ENCODE measurements around the gene PAX8.

PAX8 gene

GRCh38 chr2:113214141-113214540, 64.6 kb downstream of the PAX8 start:
- H3K4me3 ChIP-seq (replicated peaks; ENCODE audit: insufficient read depth, low read length), result no peak overlapping the region
- TF ChIP-seq SPI1 (IDR thresholded peaks at IDR 0.05; ENCODE audit: borderline replicate concordance, low read depth), result no peak
- no peaks in the 10 kb centered on the region for H3K27me3 ChIP-seq (ENCODE audit: insufficient read depth, poor library complexity, severe bottlenecking)
- no peak for DNase-seq (ENCODE audit: low read depth in 1 of 2, low spot score in 1 of 2)
- no peak overlapping the region for H3K27ac ChIP-seq (replicated peaks)

GRCh38 chr2:113213061-113213930, 65.4 kb downstream of the PAX8 start:
- no peak for TF ChIP-seq SPI1 (IDR thresholded peaks at IDR 0.05; ENCODE audit: borderline replicate concordance, low read depth)
- no peak for TF ChIP-seq GABPA (IDR thresholded peaks at IDR 0.05; ENCODE audit: low read depth)
- TF ChIP-seq, protein P1, sequence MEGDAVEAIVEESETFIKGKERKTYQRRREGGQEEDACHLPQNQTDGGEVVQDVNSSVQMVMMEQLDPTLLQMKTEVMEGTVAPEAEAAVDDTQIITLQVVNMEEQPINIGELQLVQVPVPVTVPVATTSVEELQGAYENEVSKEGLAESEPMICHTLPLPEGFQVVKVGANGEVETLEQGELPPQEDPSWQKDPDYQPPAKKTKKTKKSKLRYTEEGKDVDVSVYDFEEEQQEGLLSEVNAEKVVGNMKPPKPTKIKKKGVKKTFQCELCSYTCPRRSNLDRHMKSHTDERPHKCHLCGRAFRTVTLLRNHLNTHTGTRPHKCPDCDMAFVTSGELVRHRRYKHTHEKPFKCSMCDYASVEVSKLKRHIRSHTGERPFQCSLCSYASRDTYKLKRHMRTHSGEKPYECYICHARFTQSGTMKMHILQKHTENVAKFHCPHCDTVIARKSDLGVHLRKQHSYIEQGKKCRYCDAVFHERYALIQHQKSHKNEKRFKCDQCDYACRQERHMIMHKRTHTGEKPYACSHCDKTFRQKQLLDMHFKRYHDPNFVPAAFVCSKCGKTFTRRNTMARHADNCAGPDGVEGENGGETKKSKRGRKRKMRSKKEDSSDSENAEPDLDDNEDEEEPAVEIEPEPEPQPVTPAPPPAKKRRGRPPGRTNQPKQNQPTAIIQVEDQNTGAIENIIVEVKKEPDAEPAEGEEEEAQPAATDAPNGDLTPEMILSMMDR (IDR thresholded peaks at IDR 0.05; ENCODE audit: insufficient read depth, low read length), result no peak
- TF ChIP-seq, protein P2, sequence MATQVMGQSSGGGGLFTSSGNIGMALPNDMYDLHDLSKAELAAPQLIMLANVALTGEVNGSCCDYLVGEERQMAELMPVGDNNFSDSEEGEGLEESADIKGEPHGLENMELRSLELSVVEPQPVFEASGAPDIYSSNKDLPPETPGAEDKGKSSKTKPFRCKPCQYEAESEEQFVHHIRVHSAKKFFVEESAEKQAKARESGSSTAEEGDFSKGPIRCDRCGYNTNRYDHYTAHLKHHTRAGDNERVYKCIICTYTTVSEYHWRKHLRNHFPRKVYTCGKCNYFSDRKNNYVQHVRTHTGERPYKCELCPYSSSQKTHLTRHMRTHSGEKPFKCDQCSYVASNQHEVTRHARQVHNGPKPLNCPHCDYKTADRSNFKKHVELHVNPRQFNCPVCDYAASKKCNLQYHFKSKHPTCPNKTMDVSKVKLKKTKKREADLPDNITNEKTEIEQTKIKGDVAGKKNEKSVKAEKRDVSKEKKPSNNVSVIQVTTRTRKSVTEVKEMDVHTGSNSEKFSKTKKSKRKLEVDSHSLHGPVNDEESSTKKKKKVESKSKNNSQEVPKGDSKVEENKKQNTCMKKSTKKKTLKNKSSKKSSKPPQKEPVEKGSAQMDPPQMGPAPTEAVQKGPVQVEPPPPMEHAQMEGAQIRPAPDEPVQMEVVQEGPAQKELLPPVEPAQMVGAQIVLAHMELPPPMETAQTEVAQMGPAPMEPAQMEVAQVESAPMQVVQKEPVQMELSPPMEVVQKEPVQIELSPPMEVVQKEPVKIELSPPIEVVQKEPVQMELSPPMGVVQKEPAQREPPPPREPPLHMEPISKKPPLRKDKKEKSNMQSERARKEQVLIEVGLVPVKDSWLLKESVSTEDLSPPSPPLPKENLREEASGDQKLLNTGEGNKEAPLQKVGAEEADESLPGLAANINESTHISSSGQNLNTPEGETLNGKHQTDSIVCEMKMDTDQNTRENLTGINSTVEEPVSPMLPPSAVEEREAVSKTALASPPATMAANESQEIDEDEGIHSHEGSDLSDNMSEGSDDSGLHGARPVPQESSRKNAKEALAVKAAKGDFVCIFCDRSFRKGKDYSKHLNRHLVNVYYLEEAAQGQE (IDR thresholded peaks at IDR 0.05; ENCODE audit: insufficient replicate concordance, low read depth), result no peak
- H3K4me3 ChIP-seq (replicated peaks; ENCODE audit: insufficient read depth, low read length), result no peak overlapping the region
- H3K27me3 ChIP-seq (ENCODE audit: insufficient read depth, poor library complexity, severe bottlenecking), result no peaks in the 10 kb centered on the region
- H3K27ac ChIP-seq (replicated peaks), result no peak overlapping the region
- DNase-seq (ENCODE audit: low read depth in 1 of 2, low spot score in 1 of 2), result no peak

GRCh38 chr2:113212245-113213060, 66.3 kb downstream of the PAX8 start:
- no peak for DNase-seq (ENCODE audit: low read depth in 1 of 2, low spot score in 1 of 2)
- H3K27ac ChIP-seq (replicated peaks), result no peak overlapping the region
- no peaks in the 10 kb centered on the region for H3K27me3 ChIP-seq (ENCODE audit: insufficient read depth, poor library complexity, severe bottlenecking)
- H3K4me3 ChIP-seq (replicated peaks; ENCODE audit: insufficient read depth, low read length), result no peak overlapping the region
- TF ChIP-seq, protein P2 (IDR thresholded peaks at IDR 0.05; ENCODE audit: insufficient replicate concordance, low read depth), result no peak
- no peak for TF ChIP-seq POLR2AphosphoS5 (IDR thresholded peaks at IDR 0.05; ENCODE audit: low read depth)
- TF ChIP-seq GABPA (IDR thresholded peaks at IDR 0.05; ENCODE audit: low read depth), result no peak
- TF ChIP-seq, protein P1 (IDR thresholded peaks at IDR 0.05; ENCODE audit: insufficient read depth, low read length), result no peak
- no peak for TF ChIP-seq SPI1 (IDR thresholded peaks at IDR 0.05; ENCODE audit: borderline replicate concordance, low read depth)
